ENCODE data around the gene NEMP1.

The NEMP1 gene

DNA sequence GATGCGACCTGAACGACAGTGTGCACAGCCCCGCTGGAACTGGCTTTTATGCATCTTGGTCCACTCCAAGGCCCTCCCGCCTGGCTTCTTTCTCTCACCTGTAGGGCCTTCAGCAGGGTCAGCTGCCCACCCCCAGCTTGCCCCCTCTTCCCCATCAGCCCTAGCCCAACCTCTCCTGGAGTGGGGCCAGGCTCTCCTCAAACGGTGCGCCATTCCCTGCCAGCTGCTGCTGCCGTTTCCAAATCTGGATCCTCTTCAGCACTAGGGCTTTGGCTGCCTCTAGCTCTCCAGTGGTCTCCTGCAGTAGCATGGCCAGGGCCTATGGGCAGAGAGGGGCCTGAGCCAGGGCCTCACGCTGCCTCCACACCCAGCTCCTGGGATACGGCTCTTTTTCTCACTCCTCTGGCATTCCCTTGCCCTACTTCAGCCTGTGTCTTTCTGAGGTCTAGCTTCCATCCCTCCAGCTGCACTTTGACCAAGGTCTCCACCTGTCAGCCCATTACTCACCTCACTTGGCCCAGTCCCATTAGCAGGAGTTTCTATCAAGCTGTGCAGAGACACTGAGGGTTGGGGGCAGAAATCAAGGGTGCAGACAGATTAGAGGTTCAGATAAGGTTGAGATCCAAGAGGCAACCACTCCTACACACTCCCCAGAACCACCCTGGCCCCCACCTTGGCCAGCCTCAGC, 27.6 kb upstream of the NEMP1 start:
- Histone ChIP-seq H3K27me3 (ENCODE audit: insufficient read depth, low read depth) (no peaks in the 10 kb centered on the region), H3K4me2 (no peak overlapping the region), H4K20me1 (ENCODE audit: insufficient read depth) (no peaks in the 10 kb centered on the region), H3K27ac (no peak overlapping the region), H3K4me3 (IDR thresholded peaks at IDR 0.05; ENCODE audit: insufficient read depth, low read depth, low read length) (no peak overlapping the region), H3K4me1 (ENCODE audit: low read depth, poor library complexity, severe bottlenecking) (peaks cover 12% of the 10 kb centered on the region), H3K79me2 (ENCODE audit: insufficient read depth, low read depth) (no peaks in the 10 kb centered on the region; the same call in 1 of the 2 replicates), H3K36me3 (ENCODE audit: insufficient read depth) (no peaks in the 10 kb centered on the region), H2AFZ (ENCODE audit: low read depth) (no peak overlapping the region), H3K9ac (no peak overlapping the region)
- no peak for TF ChIP-seq CTCF (conservative IDR thresholded peaks at IDR 0.05; ENCODE audit: low read depth, low read length)

DNA sequence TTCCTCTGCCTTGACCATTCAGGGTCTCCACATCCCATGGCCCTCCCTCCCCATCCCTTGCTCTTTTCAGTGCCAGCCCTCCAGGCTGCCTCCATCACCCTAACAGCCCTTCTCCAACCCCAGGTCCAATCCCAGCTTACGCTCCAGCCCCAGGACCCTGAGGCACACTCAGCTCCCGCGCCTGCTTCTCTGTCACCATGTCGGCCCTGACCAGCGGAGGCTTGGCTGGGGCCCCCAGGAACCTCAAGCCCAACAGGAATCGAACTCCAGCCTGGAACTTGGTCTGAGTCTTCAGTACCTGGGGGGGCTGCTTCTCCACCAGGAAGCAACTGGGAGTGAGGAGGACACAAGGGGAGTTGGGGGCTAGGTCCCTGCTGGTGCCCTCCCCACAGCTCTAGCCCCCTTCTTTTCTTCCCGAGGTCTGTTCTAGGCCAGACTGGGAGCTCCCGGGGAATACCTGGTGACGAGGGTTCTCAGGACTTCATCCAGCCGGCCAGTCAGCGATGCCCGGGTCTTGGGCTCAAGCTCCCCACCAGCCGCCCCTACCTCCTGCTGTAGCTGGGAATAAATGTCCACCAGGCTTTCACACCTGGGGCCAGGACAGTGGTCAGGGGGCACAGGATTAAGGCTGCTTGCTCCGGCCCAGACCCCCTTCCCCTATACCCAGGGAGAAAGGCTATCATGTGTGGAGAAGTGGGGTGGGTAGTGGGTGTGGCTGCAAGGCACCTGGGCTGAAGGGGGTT, 26.6 kb upstream of the NEMP1 start:
- no peak for TF ChIP-seq CTCF (conservative IDR thresholded peaks at IDR 0.05; ENCODE audit: low read depth, low read length)
- H3K9ac ChIP-seq: no peak overlapping the region

DNA sequence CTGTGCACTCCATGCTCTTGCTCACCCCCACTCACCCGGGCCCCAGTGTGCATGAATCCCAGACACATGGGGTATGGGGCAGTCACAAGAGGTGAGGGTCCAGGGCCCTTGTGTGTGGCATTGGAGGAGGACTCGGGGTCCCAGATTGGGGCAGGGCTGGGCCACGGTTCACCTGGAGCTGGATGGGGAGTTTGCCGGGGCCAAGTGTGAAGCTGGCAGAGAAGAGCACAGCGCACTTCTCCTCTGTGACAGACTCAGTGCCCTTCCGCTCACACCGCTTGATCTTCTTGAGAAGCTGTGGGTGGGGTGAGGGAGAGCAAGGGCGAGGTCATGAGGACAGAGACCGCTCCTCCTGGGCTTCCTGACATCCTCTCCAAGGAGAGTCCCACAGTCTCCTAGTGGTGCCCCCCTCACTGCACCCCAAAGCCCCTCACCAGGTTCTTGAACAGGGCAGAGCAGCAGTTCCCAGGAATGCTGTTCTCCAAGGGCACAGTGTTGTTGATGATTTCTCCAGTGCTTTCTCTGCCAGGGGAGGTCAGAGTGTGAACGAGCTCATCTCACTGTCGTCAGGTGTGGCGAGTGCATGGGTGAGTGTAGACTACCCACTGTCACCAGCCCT, 25.8 kb upstream of the NEMP1 start:
- H3K9ac ChIP-seq: no peak overlapping the region
- H4K20me1 ChIP-seq (ENCODE audit: insufficient read depth): no peaks in the 10 kb centered on the region
- H3K4me3 ChIP-seq (IDR thresholded peaks at IDR 0.05; ENCODE audit: insufficient read depth, low read depth, low read length): no peak overlapping the region
- H3K27ac ChIP-seq: no peak overlapping the region
- H3K27me3 ChIP-seq (ENCODE audit: insufficient read depth, low read depth): no peaks in the 10 kb centered on the region
- H2AFZ ChIP-seq (ENCODE audit: low read depth): no peak overlapping the region
- H3K4me1 ChIP-seq (ENCODE audit: low read depth, poor library complexity, severe bottlenecking): peaks cover 3% of the 10 kb centered on the region
- H3K79me2 ChIP-seq (ENCODE audit: insufficient read depth, low read depth): no peaks in the 10 kb centered on the region
- TF ChIP-seq CTCF (conservative IDR thresholded peaks at IDR 0.05; ENCODE audit: low read depth, low read length): no peak
- H3K4me2 ChIP-seq: no peak overlapping the region
- H3K36me3 ChIP-seq (ENCODE audit: insufficient read depth): no peaks in the 10 kb centered on the region

More for the DNA sequence above, 26.6 kb upstream of the NEMP1 start:
- Histone ChIP-seq H3K36me3 (ENCODE audit: insufficient read depth) (no peaks in the 10 kb centered on the region), H3K27ac (no peak overlapping the region), H3K27me3 (ENCODE audit: insufficient read depth, low read depth) (no peaks in the 10 kb centered on the region), H2AFZ (ENCODE audit: low read depth) (no peak overlapping the region), H4K20me1 (ENCODE audit: insufficient read depth) (no peaks in the 10 kb centered on the region), H3K4me1 (ENCODE audit: low read depth, poor library complexity, severe bottlenecking) (peaks cover 11% of the 10 kb centered on the region), H3K79me2 (ENCODE audit: insufficient read depth, low read depth) (no peaks in the 10 kb centered on the region), H3K4me2 (no peak overlapping the region), H3K4me3 (IDR thresholded peaks at IDR 0.05; ENCODE audit: insufficient read depth, low read depth, low read length) (no peak overlapping the region)

GRCh38 chr12:57103856-57104255, 25.3 kb upstream of the NEMP1 start:
- no peak for TF ChIP-seq CTCF (conservative IDR thresholded peaks at IDR 0.05; ENCODE audit: low read depth, low read length)

More at GRCh38 chr12:57103856-57104255, 25.3 kb upstream of the NEMP1 start:
- no peaks in the 10 kb centered on the region for H4K20me1 ChIP-seq (ENCODE audit: insufficient read depth)
- no peaks in the 10 kb centered on the region for H3K27me3 ChIP-seq (ENCODE audit: insufficient read depth, low read depth)
- H3K9ac ChIP-seq: no peak overlapping the region
- H3K27ac ChIP-seq: no peak overlapping the region
- no peak overlapping the region for H2AFZ ChIP-seq (ENCODE audit: low read depth)
- no peaks in the 10 kb centered on the region for H3K36me3 ChIP-seq (ENCODE audit: insufficient read depth)
- H3K79me2 ChIP-seq (ENCODE audit: insufficient read depth, low read depth): no peaks in the 10 kb centered on the region
- no peak overlapping the region for H3K4me3 ChIP-seq (IDR thresholded peaks at IDR 0.05; ENCODE audit: insufficient read depth, low read depth, low read length)
- H3K4me1 ChIP-seq (ENCODE audit: low read depth, poor library complexity, severe bottlenecking): no peaks in the 10 kb centered on the region
- H3K4me2 ChIP-seq: no peak overlapping the region

Data from KMS-11 (cell line).